HG03060 (cell line): Measurements from ENCODE around the gene AUTS2.

ENCODE experiments used
- ATAC-seq: cut with Tn5 transposase; IDR thresholded peaks from one replicate; pipeline ENCODE4 v1.9.1; 2021; ENCODE audit warnings: low read depth, moderate number of reproducible peaks; ENCODE audit not compliant: unreplicated experiment

The AUTS2 gene

DNA sequence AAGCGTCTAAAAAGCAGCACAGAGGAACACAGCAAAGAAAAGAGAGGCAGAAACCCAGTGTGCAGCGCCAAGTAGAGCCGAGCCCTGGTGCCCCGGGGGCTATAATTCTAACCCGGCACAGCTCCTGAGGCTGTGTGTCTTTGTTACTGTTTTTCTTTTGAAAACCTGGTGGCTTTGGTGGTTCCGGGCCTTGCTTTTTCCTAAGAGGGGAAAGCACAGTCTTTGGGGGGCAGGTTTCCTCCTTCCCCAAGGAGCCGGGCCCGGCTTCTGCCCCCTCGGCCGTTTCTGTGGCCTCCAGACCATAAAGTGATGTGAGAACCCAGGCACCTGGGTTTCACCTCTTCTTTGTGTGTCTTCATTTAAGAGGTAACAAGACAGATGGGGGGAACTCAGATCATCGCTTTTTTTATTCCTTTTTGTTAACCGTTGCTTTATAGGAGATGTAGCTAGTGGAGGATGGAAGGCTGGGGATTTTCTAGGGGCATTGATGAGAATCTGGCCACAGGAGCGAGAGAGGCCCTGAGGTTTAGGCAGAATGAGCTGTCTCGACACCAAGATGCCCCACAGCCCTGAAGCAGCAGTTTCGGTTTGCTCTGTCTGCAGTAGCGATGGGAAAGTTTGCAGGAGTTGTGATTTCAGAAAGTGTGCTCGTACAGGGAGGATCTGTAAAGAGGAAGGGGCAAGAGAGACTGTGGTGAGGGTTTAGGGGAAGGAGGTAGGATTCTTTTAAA is 1165.9 kb downstream of the AUTS2 start:
- peak; percentile 70 for ATAC-seq

- no peak for ATAC-seq
These were observed 1166.5 kb downstream of the AUTS2 start for GRCh38 chr7:70764701-70765208.

DNA sequence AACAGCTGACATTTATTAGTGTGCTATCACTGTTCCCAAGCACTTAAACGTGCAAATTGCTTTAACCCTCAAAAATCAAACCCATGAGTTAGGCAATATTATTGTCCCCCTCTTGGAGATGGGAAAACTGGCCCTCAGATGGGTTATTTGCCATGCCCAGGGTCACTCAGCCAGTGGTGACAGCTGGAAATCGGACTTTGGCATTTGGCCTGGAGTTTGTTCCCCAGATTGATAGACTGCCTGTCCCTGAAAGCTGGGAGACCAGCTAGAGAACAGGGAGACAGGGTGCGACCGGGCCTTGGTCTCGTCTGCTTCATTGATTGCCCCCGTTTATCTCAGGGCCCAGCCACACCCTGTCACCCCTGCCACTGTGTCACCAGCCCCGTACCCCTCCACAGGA is 1167.4 kb downstream of the AUTS2 start:
- ATAC-seq, result no peak

DNA sequence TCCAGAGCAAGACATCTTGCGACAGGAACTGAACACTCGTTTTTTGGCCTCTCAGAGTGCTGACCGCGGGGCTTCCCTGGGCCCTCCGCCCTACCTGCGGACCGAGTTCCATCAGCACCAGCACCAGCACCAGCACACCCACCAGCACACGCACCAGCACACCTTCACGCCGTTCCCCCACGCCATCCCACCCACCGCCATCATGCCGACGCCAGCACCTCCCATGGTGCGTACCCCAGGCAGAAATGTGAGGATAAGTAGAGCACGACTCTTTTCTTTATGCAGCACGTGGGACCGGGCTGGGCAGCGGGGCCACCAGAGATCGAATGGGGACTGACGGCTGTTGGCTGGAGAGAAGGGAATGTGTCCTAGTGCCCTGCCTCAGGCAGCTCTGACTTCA is 1167.8 kb downstream of the AUTS2 start:
- no peak for ATAC-seq

DNA sequence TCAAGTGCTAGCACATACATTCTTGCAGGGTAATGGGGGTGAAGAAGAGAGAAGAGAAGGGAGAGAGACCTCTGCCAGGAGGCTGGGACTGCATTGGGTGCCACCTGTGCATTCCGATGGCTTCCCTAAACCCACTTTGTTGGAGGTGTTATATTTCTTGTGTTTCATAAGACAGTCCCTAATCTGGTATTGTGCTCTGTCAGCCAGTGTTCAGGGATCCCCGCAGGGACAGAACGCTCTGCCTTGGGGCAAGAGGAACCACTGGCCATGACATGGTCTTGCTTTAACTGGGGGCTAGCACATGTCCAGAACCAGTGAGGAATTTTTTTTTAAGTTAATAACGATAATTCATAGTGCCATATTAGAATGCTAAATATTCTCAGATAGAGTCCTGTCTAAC is 1168.4 kb downstream of the AUTS2 start:
- ATAC-seq, result no peak

DNA sequence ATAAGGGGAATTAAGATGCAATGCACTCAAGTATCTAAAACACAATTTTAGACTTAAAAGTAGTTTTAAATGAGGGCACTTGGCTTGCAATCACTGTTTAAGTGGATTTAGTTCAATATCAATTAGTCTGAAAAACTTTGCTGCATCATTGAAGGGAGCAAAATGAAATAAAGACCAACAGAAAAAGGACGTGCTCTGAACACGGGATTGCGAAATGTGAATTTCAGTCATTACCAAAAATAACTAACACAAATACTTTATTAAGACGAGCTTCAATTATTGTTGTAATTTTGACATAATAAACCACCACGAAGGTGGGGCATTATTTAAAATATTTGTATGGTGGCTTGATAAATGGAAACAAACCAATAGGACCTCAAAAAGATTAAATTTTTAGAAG is 1171.9 kb downstream of the AUTS2 start:
- ATAC-seq, result no peak

- ATAC-seq, result no peak
These were observed 1173.2 kb downstream of the AUTS2 start for GRCh38 chr7:70771451-70771850.

DNA sequence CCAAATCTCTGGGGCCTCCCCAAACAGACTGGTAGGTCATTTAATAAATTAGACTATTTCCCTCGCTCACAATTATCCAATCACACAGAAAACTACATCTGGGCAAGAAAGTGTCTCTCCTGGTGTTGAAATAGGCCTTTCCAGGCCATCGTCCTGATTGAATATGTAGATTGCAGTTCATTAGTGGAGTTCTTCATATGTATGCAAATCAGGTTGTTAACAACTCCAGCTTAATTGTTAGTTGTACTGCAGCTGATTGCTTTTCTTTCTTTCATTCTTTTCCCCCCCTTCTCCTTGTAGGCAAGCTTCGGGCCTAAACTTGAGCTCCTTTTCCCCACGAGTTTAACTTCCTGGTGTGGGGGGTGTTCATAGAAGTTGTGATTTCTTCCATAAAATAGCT is 1174.6 kb downstream of the AUTS2 start:
- ATAC-seq, result no peak

DNA sequence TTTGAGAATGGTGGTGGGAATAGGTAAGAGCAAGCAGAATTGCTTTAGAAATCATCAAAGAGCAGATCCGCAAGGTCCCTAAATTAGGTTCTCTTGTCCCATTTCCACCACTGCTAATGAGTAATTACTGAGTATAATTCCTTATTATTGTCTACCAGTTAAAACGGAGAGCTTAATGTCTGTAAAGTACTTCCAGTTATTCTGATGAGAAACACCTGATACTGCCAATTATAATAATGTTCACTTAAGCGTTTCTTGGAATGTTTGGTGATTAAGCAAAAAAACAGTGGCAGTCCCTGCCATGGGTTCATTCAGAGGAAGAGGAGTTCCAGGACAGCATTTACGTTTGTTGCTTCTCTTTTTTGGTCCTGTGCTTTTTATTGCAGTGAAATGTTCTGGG is 1175.1 kb downstream of the AUTS2 start:
- no peak for ATAC-seq

GRCh38 chr7:70774950-70775527 is 1176.8 kb downstream of the AUTS2 start:
- ATAC-seq, result no peak

DNA sequence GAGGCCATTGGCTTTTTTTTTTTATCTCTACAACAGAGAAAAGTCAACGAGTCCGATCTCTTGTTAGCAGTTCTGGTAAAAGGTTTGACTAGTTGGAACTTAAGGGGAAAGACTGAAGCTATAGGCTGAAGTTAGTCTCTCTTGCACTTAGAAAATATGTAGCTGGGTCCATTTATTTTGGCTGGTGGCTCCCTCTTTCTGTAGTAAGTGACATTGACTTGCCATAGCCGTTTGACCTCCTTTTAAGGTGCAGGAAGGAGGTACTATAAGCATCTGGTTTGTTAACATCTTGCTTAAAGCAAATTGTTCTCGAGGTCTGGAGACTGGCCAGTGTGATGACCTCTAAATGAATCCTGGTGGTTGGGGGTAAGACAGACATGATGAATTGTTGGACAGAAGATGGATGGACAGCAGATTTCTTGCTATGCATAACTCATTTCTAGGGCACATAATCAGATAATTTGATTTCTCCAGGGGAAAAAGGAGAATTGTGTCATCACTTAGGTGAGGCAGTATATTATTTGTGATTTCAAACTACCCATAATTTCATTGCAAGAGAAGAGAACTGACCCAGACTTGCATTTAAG is 1177.4 kb downstream of the AUTS2 start:
- peak; percentile 34 for ATAC-seq

DNA sequence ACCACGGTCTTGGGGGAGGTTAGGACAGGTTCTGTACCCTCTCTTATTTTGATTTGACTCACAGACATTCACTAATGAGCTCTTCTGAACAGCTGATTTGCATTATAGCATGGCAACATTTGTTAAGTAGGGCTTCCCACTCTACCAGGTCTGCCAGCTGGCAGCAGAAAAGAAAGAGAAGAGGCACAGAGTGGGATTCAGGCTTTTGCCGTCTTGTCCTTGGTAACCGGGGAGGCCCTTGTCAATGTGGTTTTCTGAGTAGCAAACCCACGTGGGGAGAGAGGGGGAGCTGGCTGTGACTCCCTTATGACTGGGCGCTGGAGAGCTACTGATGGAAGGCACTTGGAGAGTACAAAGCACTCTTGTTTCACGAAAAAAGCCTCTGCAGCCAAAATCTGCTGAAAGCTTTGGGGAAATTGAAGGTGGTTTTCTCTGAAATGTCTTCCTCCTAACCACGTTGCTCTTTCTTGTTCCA is 1178.4 kb downstream of the AUTS2 start:
- no peak for ATAC-seq

DNA sequence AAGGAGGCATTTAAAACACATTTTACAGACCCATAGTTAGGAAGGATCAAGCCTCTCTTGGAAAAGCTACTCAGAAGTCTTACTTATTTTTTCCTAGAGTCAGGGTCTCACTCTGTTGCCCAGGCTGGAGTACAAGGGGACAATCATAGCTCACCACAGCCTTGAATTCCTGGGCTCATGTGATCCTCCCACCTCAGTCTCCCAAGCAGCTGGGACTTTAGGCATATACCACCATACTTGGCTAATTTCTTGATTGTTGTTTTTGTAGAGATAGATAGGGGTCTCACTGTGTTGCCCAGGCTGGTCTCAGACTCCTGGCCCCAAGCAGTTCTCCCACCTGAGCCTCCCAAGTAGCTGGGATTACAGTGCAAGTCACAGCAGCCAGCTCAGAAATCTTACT is 1179.0 kb downstream of the AUTS2 start:
- no peak for ATAC-seq

DNA sequence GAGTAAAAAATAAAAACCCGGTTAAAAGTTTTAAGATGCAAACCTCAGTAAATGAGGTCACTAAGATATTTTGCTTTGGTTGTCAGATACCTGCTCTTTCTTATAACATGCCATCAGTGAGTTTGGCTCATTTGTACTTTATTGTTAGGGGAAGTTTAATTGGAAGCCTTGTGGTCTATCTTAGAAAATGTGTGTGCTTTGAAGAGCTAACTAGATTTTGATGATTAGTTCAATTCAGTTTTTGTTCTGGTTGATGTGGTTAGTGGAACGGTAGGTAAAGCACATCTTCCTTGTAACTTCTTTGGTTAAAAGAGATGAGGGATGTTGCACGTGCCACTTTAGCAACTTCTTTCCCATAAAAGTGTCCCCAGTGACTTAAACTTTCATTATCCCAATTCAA is 1180.3 kb downstream of the AUTS2 start:
- no peak for ATAC-seq

DNA sequence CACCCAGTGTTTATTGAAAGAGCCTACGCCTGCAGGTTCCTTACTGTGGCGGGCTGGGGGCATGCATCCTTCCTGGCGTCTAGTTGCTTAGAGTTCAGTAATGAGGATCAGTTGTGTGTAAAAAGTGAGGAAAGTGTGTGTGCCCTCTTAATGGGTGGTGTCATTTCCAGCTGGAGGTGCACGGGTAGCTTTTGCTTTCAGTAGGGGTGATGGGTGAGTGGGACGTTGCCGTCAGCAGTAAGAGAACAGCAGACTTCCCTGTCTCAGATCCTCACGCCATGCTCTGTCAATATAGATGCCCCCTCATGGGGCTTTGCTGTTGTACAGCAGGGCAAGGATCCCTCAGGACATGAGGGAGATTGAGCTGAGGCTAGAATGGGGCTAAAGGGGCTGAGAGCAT is 1181.0 kb downstream of the AUTS2 start:
- peak; percentile 59 for ATAC-seq

GRCh38 chr7:70781922-70782311 is 1183.6 kb downstream of the AUTS2 start:
- ATAC-seq, result no peak

DNA sequence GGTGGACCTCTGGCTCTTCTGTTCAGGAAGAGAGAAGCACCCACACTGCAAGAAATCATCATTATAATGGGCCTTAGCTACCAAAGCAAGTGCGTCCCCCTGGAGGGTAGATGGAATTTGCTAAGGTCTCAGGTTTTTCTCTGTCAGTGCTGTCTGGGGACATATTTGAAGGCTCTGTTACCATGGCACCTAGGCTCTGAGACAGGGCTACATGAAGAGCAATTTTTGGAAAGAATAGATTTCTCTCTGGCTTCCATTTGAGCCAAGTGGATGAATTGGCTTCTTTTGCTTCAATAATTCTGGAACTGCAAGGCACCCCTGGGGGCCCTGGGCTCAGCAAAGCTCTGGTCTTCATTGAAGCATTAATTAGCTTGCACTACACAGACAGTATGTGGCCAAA is 1184.5 kb downstream of the AUTS2 start:
- no peak for ATAC-seq

DNA sequence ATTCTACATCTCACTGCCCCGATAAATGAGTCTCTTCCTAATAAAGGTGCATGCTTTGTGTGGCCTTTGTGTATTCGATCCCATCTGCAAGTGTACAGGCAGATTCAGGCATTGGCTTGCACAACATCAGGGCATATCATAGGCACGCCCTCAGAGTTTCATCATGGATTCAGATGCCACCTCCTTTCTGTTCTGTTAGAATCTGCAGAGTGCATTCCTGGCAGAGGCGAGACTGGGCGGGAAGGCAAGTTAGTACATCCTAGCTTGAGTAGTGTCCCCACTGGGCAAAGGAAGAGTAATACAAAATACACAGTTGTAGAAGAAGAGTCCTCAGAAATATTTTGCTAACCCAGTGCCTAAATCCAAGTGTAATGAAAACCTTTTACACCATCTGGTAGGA is 1187.2 kb downstream of the AUTS2 start:
- no peak for ATAC-seq

GRCh38 chr7:70786076-70786475 is 1187.8 kb downstream of the AUTS2 start:
- no peak for ATAC-seq

DNA sequence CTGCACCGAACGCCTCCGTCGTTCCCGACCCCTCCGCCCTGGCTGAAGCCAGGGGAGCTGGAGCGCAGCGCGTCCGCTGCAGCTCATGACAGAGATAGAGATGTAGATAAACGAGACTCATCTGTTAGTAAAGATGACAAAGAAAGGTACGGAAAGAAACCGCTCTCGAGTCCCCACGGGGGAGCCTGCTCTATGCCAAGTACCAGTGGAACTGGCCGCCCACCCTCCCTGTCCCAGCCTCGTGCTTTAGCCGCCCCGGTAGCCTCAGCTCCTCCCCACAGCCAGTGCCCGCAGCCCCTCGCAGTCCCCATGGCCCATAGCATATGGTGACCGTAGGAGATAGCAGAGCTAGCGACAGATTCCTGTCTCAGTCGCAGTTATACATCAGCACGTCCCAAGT is 1189.0 kb downstream of the AUTS2 start:
- ATAC-seq, result no peak

- ATAC-seq, result no peak
These were observed 1189.5 kb downstream of the AUTS2 start for GRCh38 chr7:70787771-70788170.

DNA sequence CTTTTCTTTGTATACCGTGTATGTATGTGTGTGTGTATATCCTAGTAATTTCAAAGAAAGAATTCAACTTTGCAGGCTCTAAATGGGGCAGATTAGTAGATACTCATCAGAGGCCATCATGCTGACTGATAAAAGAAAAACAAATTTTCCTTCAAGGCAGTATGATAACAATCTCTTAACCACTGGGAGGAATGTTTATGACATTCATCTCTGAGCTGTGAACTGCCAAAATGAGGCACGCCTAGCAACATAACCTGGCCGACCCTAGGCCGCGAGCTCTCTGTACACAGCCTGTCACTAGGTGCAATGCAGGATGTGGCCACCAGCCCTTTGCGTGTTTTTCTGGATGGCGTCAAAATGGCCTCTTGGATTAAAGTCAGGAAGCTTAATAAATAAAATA is 1190.0 kb downstream of the AUTS2 start:
- no peak for ATAC-seq
